Esophagus squamous epithelium (tissue), 5 donors: Measurements from ENCODE around the gene SLC24A4. TPM values are rescaled to one million over a fixed set of nuclear protein-coding genes. Genes with fewer than 3 reads are reported as not detected.

Source experiments
- DNase-seq: peaks from one replicate; lab custom pipeline; 2025; lab: John Stamatoyannopoulos, UW
- H3K27ac ChIP-seq, 4 donors: fragments of 200-600 bp; sonication (generic); one replicate each; pipeline ENCODE4 v1.5.1; 2016 to 2019; ENCODE audit warnings: mild to moderate bottlenecking in 1 of 4
- H3K27me3 ChIP-seq, 4 donors: fragments of 200-600 bp; sonication (generic); 1 replicate in 3 of 4; 2 replicates in 1 of 4; pipeline versions ENCODE4 v1.5.1 to v1.6.0; 2017 to 2021; ENCODE audit warnings: antibody characterized with exemption in 1 of 4
- H3K36me3 ChIP-seq, 3 donors: fragments of 200-600 bp; sonication (generic); one replicate each; pipeline ENCODE4 v1.5.1; 2016 to 2019
- H3K4me1 ChIP-seq, 3 donors: fragments of 200-600 bp; sonication (generic); one replicate each; pipeline ENCODE4 v1.5.1; 2017 to 2019
- H3K4me3 ChIP-seq, 4 donors: fragments of 200-600 bp; sonication (generic); 1 replicate in 3 of 4; 2 replicates in 1 of 4; pipeline ENCODE4 v1.5.1; 2016 to 2019; ENCODE audit warnings: mild to moderate bottlenecking in 2 of 4, moderate library complexity in 1 of 4
- H3K9me3 ChIP-seq, 3 donors: fragments of 200-600 bp; sonication (generic); one replicate each; pipeline ENCODE4 v1.5.1; 2016 to 2019
- CTCF ChIP-seq, 6 experiments: fragments of 450-650 bp in 4 of 6; fragments of 200-600 bp in 2 of 6; sonication (generic) in 2 of 6; IDR thresholded peaks; one replicate each; pipeline ENCODE4 v1.5.1; 2016 to 2019; ENCODE audit warnings: antibody characterized with exemption in 6 of 6, mild to moderate bottlenecking in 4 of 6, moderate library complexity in 4 of 6
- POLR2A ChIP-seq, 4 donors: fragments of 450-650 bp; IDR thresholded peaks; one replicate each; pipeline ENCODE4 v1.6.1; 2017; ENCODE audit warnings: antibody characterized with exemption in 4 of 4, mild to moderate bottlenecking in 4 of 4, moderate library complexity in 3 of 4
- WGBS, 2 donors: methylation state at CpG; one replicate each; pipeline ENCODE4 v1.1.5; 2018; 5-methylcytosine and 5-hydroxymethylcytosine counted together
- intact Hi-C: fragments of 100-400 bp; cut with DNase I; formaldehyde crosslinking; loops from one replicate; pipeline ENCODE4 v1.15.0; 2022
- total RNA-seq, 4 donors: library from RNA; depleted of rRNA; stranded (reverse); fragments of >200 nt; gene quantifications; one replicate each; pipeline ENCODE4 v1.1.0, GENCODE V29; 2016
- donor health status: DM: yes; HTN: yes; CAD: no.

Gene SLC24A4
- total RNA-seq, 4 donors from 2014 or later = 0.04 to 0.38 (median 0.20) TPM

GRCh38 chr14:92323916-92324818 lies 1.2 kb downstream of the SLC24A4 start:
- DNase-seq = no peak
- intact Hi-C loops = no loop called here
- Histone ChIP-seq H3K27me3 (peaks cover 4 to 95% (median 9%) of the 10 kb centered on the region in 4 donors), H3K36me3 (no peaks in the 10 kb centered on the region), H3K27ac (no peak overlapping the region), H3K9me3 (no peaks in the 10 kb centered on the region), H3K4me1 (peaks cover 6 to 20% (median 17%) of the 10 kb centered on the region in 3 donors), H3K4me3 (peak overlapping the region in 2 of 4 donors; percentile 44 to 57)
- TF ChIP-seq CTCF (IDR thresholded peaks at IDR 0.05) = no peak
- 11 to 28% methylated on average over 2 to 15 of the region's 42 CpGs for whole genome bisulfite sequencing, 2 donors

- H3K36me3 ChIP-seq = no peaks in the 10 kb centered on the region
- 47 to 56% methylated on average over 4 of the region's 4 CpGs for WGBS, 2 donors
- H3K9me3 ChIP-seq = no peaks in the 10 kb centered on the region
- TF ChIP-seq CTCF (IDR thresholded peaks at IDR 0.05) = no peak
- no peak for TF ChIP-seq POLR2A (IDR thresholded peaks at IDR 0.05)
- intact Hi-C loops = no loop called here
- H3K4me3 ChIP-seq = no peak overlapping the region
- H3K4me1 ChIP-seq = peaks cover 6 to 20% (median 17%) of the 10 kb centered on the region in 3 donors
- no peak overlapping the region for H3K27ac ChIP-seq
- H3K27me3 ChIP-seq = peaks cover 4 to 79% (median 9%) of the 10 kb centered on the region in 4 donors
- no peak for DNase-seq
Measured at GRCh38 chr14:92325835-92326234, 2.9 kb downstream of the SLC24A4 start.

- 50 to 54% methylated on average over 2 to 4 of the region's 8 CpGs for WGBS, 2 donors
- H3K27ac ChIP-seq = no peak overlapping the region
- no peaks in the 10 kb centered on the region for H3K36me3 ChIP-seq
- intact Hi-C loops = no loop called here
- peaks cover under 1 to 49% (median 7%) of the 10 kb centered on the region in 4 donors for H3K27me3 ChIP-seq
- no peak for DNase-seq
- H3K9me3 ChIP-seq = no peaks in the 10 kb centered on the region
- TF ChIP-seq POLR2A (IDR thresholded peaks at IDR 0.05) = no peak
- no peak for TF ChIP-seq CTCF (IDR thresholded peaks at IDR 0.05)
- no peak overlapping the region for H3K4me3 ChIP-seq
- H3K4me1 ChIP-seq = peaks cover 3 to 6% (median 4%) of the 10 kb centered on the region in 3 donors
Measured at GRCh38 chr14:92328664-92329255, 5.8 kb downstream of the SLC24A4 start.

- intact Hi-C loops = no loop called here
- H3K4me1 ChIP-seq = no peaks in the 10 kb centered on the region
- no peak overlapping the region for H3K4me3 ChIP-seq
- peaks cover 0 to 8% (median 0%) of the 10 kb centered on the region in 4 donors for H3K27me3 ChIP-seq
- DNase-seq = no peak
- 69 to 70% methylated on average over 3 to 4 of the region's 4 CpGs for WGBS, 2 donors
- H3K27ac ChIP-seq = no peak overlapping the region
- no peaks in the 10 kb centered on the region for H3K36me3 ChIP-seq
- H3K9me3 ChIP-seq = no peaks in the 10 kb centered on the region
- TF ChIP-seq CTCF (IDR thresholded peaks at IDR 0.05) (no peak), POLR2A (IDR thresholded peaks at IDR 0.05) (no peak)
Measured at GRCh38 chr14:92334050-92334449, 11.1 kb downstream of the SLC24A4 start.

GRCh38 chr14:92336363-92336762 lies 13.4 kb downstream of the SLC24A4 start:
- Histone ChIP-seq H3K27me3 (peaks cover 0 to 16% (median 0%) of the 10 kb centered on the region in 4 donors), H3K4me3 (no peak overlapping the region), H3K9me3 (no peaks in the 10 kb centered on the region), H3K36me3 (no peaks in the 10 kb centered on the region), H3K4me1 (no peaks in the 10 kb centered on the region), H3K27ac (no peak overlapping the region)
- intact Hi-C loops = no loop called here
- no peak for TF ChIP-seq POLR2A (IDR thresholded peaks at IDR 0.05)
- TF ChIP-seq CTCF (IDR thresholded peaks at IDR 0.05) = no peak
- 80 to 81% methylated on average over 4 to 6 of the region's 6 CpGs for WGBS, 2 donors
- DNase-seq = no peak
